Omental fat pad (tissue), 4 donors: Measurements from ENCODE around the gene NELL1. TPM values are rescaled to one million over a fixed set of nuclear protein-coding genes. Genes with fewer than 3 reads are reported as not detected.

Experiments
- ATAC-seq: fragments of 150-250 bp; one replicate; pipeline ENCODE4 v1.9.1; 2016; ENCODE audit warnings: mild to moderate bottlenecking, moderate library complexity; ENCODE audit not compliant: low FRiP score
- DNase-seq: peaks from one replicate; pipeline ENCODE4 v3.0.0-alpha.2; 2019; ENCODE audit warnings: low spot score
- total RNA-seq, 4 donors: library from RNA; depleted of rRNA; stranded (reverse); fragments of >200 nt; gene quantifications; one replicate each; pipeline ENCODE4 v1.1.0, GENCODE V29; 2016
- TF ChIP-seq, protein P1 (sequence below), 3 donors: fragments of 450-650 bp; IDR thresholded peaks; one replicate each; pipeline ENCODE4 v1.5.1; 2016 to 2017; ENCODE audit warnings: antibody characterized with exemption in 3 of 3, mild to moderate bottlenecking in 3 of 3, moderate library complexity in 2 of 3

NELL1 gene
- total RNA-seq, 4 donors from 2014 or later: 0.48 to 1.3 TPM; not detected in 2

DNA sequence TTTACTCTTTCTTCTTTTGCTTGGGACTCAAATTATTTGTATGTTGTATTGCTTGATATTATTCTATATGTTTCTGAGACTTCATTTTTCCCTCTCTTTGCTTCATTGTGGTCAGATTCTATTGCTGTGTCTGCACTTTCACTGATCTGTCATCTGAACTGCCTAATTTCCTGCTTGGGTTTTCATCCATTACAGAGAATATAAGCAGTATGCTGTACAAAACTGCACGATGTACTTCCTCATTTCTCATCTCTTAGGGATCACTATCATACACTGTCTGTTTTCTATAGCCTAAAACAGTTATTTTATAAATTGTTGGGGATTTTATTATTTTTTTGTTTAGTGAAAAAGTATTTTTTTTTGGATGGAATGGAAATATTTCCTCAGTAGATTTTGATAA lies 786.8 kb downstream of the NELL1 start:
- ATAC-seq (no peak), DNase-seq (no peak)

DNA sequence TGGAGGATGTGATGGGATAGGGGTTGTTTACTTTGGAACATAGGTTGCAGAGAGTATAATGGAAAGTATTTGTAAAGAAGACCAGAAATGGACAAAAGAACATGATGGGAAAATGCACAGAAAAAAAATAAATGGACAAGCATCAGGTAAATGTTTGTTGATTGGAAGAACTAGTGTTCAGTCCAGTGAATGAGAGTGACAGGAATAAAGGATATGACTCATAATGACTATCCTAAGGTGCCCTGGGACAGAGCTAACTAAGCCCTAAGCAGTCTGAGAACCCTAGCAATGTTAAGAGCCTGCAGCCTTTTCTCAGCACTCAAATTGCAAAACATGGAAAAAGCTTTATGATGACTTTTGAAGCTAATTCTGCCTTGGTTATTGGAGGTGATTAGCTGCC lies 790.7 kb downstream of the NELL1 start:
- ATAC-seq (no peak), DNase-seq (no peak)
- TF ChIP-seq, protein P1, sequence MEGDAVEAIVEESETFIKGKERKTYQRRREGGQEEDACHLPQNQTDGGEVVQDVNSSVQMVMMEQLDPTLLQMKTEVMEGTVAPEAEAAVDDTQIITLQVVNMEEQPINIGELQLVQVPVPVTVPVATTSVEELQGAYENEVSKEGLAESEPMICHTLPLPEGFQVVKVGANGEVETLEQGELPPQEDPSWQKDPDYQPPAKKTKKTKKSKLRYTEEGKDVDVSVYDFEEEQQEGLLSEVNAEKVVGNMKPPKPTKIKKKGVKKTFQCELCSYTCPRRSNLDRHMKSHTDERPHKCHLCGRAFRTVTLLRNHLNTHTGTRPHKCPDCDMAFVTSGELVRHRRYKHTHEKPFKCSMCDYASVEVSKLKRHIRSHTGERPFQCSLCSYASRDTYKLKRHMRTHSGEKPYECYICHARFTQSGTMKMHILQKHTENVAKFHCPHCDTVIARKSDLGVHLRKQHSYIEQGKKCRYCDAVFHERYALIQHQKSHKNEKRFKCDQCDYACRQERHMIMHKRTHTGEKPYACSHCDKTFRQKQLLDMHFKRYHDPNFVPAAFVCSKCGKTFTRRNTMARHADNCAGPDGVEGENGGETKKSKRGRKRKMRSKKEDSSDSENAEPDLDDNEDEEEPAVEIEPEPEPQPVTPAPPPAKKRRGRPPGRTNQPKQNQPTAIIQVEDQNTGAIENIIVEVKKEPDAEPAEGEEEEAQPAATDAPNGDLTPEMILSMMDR (IDR thresholded peaks at IDR 0.05): no peak

More for the DNA sequence above, 786.8 kb downstream of the NELL1 start:
- TF ChIP-seq, protein P1 (IDR thresholded peaks at IDR 0.05): no peak

GRCh38 chr11:21461701-21462100 lies 792.3 kb downstream of the NELL1 start:
- TF ChIP-seq, protein P1 (IDR thresholded peaks at IDR 0.05): no peak
- no peak for DNase-seq
- no peak for ATAC-seq

- TF ChIP-seq, protein P1 (IDR thresholded peaks at IDR 0.05): no peak
- ATAC-seq (no peak), DNase-seq (no peak)
Observed at GRCh38 chr11:21464601-21465193, 795.3 kb downstream of the NELL1 start.

GRCh38 chr11:21465203-21465602 lies 795.8 kb downstream of the NELL1 start:
- no peak for DNase-seq
- no peak for ATAC-seq
- TF ChIP-seq, protein P1 (IDR thresholded peaks at IDR 0.05): no peak

DNA sequence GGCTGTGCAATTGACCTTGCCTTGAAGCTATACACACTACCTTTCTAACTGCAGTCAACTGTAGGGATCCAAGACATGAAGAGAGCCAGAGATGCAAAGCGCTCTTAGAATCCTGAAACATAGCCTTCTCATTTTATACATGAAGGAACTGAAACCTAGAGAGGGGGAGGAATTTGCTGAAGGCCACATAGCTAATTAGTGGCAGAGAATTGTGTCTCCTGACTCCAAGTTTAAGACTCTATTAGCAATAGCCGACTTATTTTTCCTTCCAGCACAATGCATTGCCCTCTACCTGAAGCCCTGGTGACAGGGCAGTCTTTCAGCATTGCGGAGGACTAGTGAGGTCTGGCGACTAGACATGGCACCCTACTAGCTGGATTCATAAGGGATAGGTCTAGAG lies 796.5 kb downstream of the NELL1 start:
- DNase-seq (no peak), ATAC-seq (no peak)
- TF ChIP-seq, protein P1 (IDR thresholded peaks at IDR 0.05): no peak

GRCh38 chr11:21470521-21470920 lies 801.1 kb downstream of the NELL1 start:
- TF ChIP-seq, protein P1 (IDR thresholded peaks at IDR 0.05): no peak
- no peak for ATAC-seq

More at GRCh38 chr11:21470521-21470920, 801.1 kb downstream of the NELL1 start:
- no peak for DNase-seq
